ENCODE data around the gene ANAPC16.

DNA sequence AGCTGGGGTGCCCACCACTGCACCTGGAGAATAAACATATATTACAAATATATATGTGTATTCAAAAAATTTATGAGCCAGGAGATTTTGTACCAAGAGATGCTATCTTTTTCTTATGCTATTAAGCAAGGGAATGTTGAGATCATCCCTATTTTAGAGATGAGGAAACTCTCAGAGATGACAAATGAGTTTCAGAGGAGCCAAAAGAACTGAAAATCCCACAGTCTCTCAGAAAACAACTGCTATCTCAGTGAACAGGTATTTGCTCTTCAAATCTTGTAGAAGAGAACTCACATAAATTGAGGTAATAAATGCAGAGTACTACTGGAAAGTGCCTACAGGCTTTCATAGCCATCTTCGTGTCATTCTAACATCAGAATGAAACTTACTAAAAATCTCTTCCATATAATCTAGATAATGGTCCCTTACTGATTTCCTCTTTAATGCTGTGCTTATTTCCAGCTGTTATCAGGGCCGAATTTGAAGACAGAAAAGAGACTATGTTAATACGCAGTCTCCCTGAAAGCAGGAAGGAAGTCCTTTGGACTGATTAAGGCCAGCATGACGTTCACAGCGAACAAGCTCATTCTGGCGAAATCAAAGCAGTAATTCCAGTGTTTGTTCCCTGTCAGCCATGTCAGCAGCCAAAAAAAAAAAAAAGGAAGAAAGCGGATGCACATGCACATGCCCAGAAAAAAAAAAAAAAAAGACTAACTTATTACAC is 29.4 kb upstream of the ANAPC16 start:
- TF ChIP-seq, protein P1, sequence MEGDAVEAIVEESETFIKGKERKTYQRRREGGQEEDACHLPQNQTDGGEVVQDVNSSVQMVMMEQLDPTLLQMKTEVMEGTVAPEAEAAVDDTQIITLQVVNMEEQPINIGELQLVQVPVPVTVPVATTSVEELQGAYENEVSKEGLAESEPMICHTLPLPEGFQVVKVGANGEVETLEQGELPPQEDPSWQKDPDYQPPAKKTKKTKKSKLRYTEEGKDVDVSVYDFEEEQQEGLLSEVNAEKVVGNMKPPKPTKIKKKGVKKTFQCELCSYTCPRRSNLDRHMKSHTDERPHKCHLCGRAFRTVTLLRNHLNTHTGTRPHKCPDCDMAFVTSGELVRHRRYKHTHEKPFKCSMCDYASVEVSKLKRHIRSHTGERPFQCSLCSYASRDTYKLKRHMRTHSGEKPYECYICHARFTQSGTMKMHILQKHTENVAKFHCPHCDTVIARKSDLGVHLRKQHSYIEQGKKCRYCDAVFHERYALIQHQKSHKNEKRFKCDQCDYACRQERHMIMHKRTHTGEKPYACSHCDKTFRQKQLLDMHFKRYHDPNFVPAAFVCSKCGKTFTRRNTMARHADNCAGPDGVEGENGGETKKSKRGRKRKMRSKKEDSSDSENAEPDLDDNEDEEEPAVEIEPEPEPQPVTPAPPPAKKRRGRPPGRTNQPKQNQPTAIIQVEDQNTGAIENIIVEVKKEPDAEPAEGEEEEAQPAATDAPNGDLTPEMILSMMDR (IDR thresholded peaks at IDR 0.05), result no peak
- no peak for TF ChIP-seq POLR2A (IDR thresholded peaks at IDR 0.05)
